Measurements from ENCODE around the gene LCE1C.

Gene LCE1C, protein sequence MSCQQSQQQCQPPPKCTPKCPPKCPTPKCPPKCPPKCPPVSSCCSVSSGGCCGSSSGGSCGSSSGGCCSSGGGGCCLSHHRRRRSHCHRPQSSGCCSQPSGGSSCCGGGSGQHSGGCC

DNA sequence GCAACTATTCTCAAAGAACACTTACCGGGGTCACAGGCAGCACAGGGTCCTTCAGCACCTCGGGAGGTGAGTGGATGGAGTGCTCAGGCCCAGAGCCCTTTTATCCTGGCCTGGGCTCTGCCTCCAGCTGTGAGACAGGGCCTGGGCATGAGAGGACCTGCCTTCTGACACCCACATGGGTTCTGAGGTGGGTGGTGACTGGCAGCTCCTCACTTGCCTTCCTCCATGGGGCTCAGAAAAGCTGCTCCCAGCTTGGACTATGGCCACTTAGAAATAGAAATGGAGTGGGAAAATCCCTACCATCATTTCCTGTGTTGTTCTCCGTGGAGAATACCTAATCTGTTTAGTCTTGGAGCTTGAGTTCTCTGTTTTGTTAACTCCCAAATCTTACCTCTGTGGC, at the start of gene LCE1C:
Gene LCE1C (minus strand): TSS at position 76 of the 400 bp plus-strand sequence. CDS start 1,173 bp downstream, outside the sequence.
- no peak for DNase-seq

DNA sequence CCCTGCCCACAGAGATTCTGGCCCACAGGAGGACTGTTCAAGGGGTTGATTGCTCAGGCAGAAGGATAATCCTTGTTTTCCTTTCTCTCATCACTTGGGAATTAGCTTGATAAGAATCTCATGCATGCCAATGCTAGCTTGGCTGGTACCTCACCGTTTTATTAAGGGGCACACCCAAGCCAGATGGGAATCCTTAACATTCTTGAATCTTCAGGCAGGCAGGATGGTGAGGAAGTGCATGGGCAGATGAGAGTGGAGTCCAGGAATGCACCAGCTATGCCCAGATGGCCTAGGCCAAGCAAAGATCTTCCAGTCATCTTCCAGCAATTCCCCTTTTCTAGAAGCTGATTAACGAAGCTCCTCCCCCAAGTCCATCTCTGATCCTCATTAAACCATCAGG, 49.2 kb upstream of the LCE1C start:
- no peak for DNase-seq

DNA sequence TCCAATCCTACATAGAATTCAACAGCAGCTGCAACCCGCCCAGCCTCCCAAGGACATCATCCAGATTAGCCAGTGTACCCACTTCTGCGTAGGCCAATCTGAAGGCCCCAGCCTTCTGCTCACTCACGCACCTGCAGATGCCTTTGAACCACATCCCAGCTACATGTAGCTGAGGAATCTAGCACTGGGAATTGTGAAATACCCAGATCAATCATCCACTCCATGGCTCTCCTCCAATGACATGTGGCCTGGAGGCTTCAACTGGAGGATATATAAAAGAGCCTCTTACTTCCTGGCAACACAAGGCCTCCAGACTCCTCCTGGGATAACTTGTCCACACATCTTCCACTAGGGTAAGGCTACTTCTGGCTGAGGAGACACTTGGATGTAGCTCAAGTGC, 36.1 kb upstream of the LCE1C start, which contains the start of gene LCE6A:
Gene LCE6A (plus strand): TSS at position 301 of the 400 bp plus-strand sequence. CDS start 665 bp downstream, outside the sequence.
- DNase-seq = no peak

DNA sequence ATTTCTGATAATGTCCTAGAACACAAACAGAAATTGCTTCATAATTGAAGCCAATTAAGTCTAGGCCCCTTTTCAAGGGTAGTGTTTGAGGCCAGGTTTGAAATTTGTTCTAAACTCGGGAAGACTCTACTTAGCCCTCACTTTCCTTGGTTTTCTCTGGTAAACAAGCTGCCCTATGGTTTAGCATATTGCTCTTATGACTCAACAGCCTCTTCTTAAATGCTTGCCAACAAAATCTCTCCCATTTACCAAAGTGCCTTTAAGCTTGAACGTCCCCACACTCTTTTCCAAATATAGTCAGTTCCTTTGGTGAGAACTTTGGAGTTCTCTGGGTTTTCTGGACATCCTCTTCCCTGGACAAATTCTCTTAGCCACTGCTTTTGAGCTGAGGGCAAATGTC, 30.4 kb upstream of the LCE1C start:
- DNase-seq = no peak

DNA sequence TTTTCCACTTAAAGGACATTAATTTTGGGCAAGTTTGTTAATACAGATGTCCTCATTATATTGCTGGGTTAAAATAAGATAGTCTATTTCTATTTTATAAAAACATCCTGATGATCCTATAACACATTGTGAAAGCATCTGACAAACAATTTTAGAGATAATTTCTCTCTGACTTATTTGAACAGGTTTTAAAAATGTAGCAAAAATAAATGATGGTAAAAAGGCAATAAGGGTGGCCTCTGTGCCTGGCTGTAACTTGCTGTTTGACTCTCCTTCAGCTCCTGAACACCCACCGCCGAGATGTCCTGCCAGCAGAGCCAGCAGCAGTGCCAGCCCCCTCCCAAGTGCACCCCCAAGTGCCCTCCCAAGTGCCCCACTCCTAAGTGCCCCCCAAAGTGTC, 20.7 kb upstream of the LCE1C start, which contains the start of gene LCE1A:
Gene LCE1A (plus strand): TSS at position 301 of the 400 bp plus-strand sequence. CDS start 0 bp downstream, at position 301.
- no peak for DNase-seq

DNA sequence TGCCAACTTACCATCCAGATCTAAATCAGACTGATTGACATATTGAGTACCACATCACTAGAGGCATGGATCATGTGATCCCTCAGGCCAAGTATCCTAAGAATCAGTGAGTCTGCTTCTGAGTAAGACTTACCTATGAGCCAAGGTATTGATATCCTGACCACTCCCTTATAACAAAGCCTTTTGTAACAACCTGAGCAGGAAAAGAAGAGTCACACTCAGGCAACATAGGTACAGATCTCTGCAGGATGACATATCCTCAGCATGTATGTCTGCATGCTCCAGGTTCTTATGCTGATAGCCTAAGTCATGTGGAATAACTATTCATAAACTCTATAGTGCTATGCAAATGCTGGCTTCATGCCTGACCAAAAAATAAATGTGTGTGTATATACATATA, 18.5 kb upstream of the LCE1C start:
- DNase-seq = no peak

DNA sequence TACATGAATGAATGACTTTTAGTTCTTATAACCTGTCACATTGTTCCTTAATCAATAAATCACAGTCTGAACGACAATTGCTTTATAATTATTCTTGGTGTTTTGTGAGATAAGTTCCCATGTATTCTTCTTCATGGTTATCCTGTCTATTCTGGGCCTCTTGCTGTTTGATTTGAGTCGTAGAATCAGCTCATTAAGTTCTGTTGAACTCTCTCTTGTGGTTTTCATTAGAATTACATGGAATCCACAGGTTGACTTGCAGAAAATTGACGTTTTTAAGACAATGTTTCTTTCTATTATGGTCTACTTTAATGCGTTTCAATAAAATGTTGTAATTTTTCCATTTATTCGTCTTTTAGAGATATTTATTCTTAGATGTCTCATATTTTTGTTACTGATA, 16.8 kb upstream of the LCE1C start:
- DNase-seq = no peak

DNA sequence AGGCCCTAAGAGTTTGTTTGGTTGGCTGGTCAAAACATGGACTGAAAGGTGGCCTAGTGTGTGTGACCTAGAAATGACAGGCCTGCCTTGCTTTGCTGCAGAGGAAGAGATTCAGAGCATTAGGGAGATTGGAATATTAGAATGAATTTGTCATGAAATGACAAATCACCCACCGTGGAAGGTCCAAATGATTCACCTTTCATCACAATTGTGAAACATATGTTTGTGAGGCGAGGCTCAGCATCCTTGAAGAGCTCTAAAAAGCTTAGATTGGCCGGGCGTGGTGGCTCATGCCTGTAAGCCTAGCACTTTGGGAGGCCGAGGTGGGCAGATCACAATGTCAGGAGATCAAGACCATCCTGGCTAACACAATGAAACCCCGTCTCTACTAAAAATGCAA, 10.9 kb upstream of the LCE1C start:
- DNase-seq = no peak

DNA sequence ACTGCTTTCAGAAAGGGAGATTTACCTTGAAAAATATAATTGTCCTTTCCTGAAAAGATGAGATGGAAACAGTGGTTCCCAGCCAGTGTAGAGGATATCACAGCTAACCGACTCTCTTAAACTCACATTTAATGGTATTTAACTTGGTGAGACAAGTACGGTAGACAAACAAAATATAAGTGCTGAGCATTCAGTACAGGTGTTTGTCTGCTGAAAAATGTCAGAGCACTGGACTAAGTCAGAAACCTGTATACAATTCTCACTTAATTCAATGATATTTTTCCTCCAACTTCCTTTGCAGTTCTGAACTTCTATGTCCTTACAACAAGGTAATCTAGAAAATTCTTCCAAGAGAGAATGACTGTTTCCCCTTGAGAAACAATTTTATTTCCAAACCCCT, 5.2 kb upstream of the LCE1C start, which contains the start of gene LCE1B:
Gene LCE1B (plus strand): TSS at position 301 of the 400 bp plus-strand sequence. CDS start 476 bp downstream, outside the sequence.
- no peak for DNase-seq

DNA sequence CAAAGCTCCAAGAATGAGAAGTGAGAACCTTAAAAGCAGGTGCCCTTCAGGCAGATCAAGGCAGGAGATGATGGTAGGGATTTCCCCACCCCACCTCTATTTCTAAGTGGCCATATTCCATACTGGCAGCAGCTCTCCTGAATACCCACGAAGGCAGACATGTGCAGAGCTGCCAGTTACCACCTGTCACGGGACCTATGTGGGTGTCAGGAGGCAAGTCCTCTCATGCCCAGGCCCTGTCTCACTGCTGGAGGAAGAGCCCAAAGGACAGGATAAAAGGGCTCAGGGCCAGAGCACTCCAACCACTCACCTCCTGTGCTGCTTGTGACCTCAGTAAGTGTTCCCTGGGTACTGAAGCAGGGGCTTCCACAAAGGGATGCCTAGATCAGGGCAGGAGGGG, 4.6 kb upstream of the LCE1C start:
- no peak for DNase-seq

DNA sequence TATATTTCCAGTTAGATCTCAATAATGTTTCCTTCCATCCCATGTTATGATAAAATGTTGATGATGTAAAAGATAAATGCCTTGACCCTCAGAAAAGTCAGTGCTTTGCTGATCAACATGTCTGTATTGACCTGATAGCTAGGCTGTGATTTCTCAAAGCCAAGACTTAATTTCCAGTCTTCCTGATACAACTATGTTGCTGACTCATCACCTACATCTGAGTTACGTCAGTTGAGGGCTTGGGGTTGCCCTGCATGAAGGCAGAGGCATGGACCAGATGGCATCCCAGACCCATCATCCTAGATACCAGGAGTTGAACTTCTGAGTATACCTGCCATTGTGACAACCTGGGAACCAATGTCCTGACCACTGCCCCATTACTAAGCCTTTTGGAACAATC, 5.1 kb downstream of the LCE1C start:
- DNase-seq = no peak

DNA sequence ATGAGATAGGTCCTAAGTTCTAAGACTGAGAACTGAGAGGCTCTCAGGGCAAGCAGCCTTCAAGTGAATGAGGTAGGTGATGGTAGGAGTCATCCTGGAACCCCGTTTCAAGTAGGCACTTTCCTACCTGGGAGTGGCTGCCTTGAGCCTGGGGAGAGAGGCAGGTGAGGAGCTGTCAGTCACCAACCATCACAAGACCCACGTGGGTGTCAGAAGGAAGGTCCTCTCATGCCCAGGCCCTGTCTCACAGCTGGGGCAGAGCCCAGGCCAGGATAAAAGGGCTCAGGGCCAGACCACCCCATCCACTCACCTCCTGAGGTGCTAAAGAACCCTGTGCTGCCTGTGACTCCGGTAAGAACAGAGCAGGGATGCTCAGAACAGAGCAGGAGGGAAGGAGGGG, 10.0 kb downstream of the LCE1C start, which contains the start of gene LCE1D:
Gene LCE1D (plus strand): TSS at position 301 of the 400 bp plus-strand sequence. CDS start 1,074 bp downstream, outside the sequence.
- DNase-seq = no peak

DNA sequence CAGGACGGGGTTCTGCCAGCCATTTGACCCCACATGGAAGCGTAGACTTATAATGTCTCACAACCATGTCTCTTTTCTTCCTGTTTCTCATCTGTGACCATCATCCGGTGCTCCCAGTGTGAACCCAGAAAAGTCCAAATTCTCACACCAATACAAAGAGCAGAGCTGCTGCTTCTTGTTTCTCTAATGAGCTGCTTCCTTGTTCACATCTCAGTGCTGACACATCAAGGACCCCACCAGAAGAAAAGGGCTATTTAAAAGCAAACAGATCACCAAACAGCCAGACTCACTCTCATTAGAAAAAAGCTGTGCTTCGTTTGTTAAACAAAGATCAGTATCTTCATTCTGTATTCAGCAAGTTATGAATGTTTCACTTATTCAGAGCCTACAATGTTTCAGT, 10.8 kb downstream of the LCE1C start:
- DNase-seq = no peak

DNA sequence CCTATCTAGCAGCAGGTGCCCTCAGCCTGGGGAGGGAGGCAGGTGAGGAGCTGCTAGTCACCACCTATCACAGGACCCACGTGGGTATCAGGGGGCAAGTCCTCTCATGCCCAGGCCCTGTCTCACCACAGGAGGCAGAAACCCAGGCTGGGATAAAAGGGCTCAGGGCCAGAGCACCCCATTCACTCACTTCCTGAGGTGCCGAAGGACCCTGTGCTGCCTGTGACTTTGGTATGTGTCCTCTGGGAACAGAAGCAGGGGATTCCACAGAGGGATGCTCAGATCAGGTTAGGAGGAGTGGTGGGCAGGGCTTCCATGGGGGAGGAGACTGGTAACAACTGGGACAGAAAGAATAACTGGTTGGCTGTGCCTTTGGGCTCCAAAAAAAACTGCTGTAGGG, 20.4 kb downstream of the LCE1C start, which contains the start of gene LCE1E:
Gene LCE1E (plus strand): TSS at position 181 of the 400 bp plus-strand sequence. CDS start 1,043 bp downstream, outside the sequence.
- no peak for DNase-seq

DNA sequence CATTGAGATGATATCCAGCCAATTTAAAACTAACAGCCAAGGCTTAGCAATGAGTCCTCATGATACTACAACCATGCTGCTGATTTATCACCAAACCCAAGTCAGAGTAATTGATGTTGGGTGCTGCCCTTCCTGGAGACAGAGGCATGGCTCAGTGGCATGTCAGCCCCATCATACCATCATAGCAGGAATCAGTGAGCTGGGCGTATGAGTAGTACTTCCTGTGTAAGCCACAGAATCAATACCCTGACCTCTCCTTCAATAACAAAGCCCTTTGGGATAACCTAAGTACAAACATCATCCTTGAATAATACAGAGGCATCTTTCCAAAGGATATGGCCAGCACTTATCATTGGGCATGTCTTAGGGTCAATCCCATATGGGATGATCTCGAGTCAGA, 23.4 kb downstream of the LCE1C start:
- DNase-seq = no peak

DNA sequence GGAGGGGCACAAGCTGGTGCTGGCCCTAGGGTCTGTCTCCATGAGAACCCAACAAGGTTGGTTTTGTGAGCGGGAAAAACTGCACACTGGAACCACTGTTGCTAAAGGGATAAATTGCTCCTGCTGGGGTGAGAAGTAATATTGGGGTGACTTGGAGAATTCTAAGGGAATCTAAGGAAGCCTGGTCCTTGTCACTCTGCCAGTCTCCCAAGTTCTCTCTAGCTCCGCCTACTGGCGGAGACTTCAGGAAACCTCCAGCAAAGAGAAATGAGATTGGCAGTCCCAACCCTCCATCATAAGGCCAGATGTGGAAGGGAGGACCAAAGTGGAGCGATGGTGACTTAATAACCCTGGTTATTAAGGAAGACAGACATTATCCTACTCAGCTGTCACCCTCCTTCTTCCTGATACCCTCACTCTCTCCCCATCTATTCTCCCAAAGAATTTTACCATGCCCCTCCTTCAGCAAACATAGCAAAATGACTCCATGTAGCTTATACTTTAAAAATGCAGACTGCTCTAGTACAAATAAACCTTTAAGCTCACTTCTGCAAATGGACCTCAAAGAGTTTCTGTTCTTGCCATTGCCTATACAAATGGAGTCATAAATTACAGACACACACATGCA, 28.8 kb downstream of the LCE1C start:
- no peak for DNase-seq

DNA sequence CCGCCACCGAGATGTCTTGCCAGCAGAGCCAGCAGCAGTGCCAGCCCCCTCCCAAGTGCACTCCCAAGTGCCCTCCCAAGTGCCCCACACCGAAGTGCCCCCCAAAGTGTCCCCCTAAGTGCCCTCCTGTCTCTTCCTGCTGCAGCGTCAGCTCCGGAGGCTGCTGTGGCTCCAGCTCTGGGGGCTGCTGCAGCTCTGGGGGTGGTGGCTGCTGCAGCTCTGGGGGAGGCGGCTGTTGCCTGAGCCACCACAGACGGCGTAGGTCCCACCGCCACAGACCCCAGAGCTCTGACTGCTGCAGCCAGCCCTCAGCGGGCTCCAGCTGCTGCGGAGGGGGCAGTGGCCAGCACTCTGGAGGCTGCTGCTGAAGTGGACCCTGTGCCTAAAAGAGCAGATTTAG, 30.1 kb downstream of the LCE1C start:
- DNase-seq = no peak

DNA sequence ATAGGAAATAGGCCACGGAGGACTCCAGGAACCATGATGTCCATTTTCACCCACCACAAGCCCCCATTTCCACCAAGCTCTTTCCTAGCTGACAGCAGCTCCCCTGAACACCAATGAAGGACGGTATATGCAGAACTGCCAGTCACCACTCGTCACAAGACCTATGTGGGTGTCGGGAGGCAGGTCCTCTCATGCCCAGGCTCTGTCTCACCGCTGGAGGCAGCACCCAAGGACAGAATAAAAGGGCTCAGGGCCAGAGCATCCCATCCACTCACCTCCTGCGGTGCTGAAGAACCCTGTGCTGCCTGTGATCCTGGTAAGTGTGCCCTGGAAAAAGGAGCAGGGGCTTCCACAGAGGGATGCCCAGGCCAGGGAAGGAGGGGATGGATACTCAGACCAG, 31.6 kb downstream of the LCE1C start, which contains the start of gene LCE1F:
Gene LCE1F (plus strand): TSS at position 266 of the 400 bp plus-strand sequence. CDS start 1,232 bp downstream, outside the sequence.
- no peak for DNase-seq

DNA sequence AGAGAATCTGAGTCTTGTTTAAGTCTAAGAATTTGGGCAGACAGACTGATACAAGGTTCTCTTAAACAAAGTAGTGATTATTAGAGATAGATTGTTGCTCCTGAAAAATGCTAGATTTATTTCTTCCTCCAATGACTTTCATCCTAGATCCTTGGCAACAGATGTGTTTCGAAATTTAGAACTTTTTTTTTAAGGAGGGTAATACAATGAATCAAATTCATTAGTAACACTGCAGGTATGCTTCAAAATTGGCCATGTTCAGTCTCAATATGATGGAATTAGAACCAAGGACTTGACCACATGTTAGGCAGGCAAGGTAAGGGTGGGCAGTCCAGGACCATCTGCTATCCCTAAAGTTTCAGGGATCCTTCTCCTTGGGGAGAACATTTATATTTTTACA, 36.0 kb downstream of the LCE1C start:
- DNase-seq = no peak

DNA sequence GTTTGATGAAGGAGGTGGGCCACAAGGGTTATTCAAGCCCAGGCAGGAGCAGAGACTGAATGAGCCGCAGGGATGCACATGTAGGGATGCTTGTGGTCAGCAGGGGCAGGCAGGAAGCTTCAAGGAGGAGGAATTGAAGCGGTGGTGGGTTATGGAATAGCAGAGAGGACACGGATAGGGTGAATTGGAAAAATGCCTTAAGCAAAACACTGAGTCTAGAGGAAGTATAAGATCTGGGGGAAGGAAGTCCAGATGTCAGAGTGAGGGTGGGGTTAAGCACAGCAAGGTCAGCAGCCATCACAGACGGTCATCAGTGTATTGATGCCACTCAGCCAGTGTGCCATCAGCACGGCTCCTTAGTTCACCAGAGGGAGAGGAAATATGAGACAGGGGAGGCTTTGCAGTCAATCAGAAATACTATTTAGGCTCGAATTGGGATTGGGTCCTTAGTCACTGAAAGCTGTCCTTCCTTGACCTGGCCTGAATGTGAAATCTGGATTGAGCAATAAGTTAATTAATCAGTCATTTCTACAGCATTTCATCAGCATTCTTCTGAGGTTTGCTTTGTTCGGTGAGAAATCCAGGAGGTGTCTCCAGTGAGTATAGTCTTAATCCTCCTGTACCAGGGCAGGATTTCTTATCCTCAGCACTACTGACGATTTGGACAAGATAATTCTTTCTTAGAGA, 37.5 kb downstream of the LCE1C start:
- DNase-seq = no peak

DNA sequence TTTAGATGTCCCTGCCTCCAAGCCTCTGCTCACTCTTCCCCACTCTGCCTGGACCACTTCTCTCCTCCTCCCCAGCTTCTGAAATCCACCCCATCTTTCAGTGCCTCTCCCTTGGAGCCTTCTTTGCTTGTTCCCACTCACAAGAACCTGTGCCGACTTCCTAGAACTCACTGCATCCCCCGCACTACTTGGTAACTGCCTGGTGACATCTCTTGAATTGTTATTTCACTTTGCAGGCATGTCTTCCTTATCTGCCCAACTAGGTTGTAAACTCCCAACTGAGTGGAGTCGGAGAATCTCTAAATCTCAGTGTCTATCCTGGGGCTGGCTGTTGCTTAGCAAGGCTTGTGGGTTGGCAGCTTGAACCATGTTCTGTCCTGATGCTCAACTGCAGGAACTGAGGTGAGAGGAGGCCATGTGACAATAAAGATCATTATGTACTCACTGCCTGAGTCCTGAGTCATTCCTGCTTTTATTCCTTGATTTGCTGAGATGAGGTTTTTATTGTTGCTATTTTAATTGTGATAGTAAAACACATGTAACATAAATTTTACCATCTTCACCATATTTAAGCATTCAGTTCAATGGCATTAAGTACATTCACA, 44.7 kb downstream of the LCE1C start:
- no peak for DNase-seq

DNA sequence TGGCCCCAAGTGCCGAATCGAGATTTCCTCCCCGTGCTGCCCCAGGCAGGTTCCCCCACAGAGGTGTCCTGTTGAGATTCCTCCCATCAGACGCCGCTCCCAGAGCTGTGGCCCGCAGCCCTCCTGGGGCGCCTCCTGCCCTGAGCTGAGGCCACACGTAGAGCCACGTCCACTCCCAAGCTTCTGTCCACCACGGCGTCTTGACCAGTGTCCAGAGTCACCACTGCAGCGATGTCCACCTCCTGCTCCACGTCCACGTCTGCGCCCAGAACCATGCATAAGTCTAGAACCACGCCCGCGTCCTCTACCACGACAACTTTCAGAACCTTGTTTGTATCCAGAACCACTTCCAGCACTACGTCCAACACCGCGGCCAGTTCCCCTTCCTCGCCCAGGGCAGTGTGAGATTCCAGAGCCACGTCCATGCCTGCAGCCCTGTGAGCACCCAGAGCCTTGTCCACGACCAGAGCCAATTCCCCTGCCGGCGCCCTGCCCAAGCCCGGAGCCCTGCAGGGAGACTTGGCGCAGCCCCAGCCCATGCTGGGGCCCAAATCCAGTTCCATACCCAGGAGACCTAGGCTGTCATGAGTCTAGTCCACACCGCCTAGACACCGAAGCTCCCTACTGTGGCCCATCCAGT, 45.8 kb downstream of the LCE1C start:
- no peak for DNase-seq
